Caco-2 (cell line): ENCODE measurements around the gene PCGF6. TPM values are rescaled to one million over a fixed set of nuclear protein-coding genes. Genes with fewer than 3 reads are reported as not detected.

Source experiments
- BruUV-seq: library from RNA; stranded (reverse); fragments of 400-500 nt; replicated peaks from 2 replicates; lab custom pipeline; 2021; lab: Mats Ljungman, UMichigan
- CTCF ChIA-PET: fragments of 300-600 bp; sonication (Branson Sonifier 250); formaldehyde crosslinking; loops from one replicate; lab custom pipeline; 2022; ENCODE audit warnings: antibody characterized with exemption; lab: Charles Lee
- POLR2A ChIA-PET: fragments of 300-600 bp; sonication (Branson Sonifier 250); formaldehyde crosslinking; loops from one replicate; lab custom pipeline; 2022; ENCODE audit warnings: antibody characterized with exemption; lab: Charles Lee
- DNase-seq, 2 experiments: peaks; one replicate each; pipeline versions ENCODE4 v3.0.0 to v3.0.0-alpha.2; 2020 to 2022
- H3K27me3 ChIP-seq: replicated peaks from 2 replicates; pipeline ENCODE4 v1.6.0; 2011; ENCODE audit warnings: low read length; ENCODE audit not compliant: control insufficient read depth, insufficient read depth
- H3K36me3 ChIP-seq: 2 replicates; pipeline ENCODE4 v1.5.1; 2011; ENCODE audit warnings: low read length; ENCODE audit not compliant: control insufficient read depth, insufficient read depth
- H3K4me1 ChIP-seq: fragments of 250-450 bp; sonication (Bioruptor Pico); 2 replicates; pipeline ENCODE4 v1.5.1; 2020; ENCODE audit warnings: mild to moderate bottlenecking
- H3K4me3 ChIP-seq: 2 replicates; pipeline ENCODE4 v1.5.1; 2011; ENCODE audit warnings: low read depth, mild to moderate bottlenecking, control low read depth, low read length
- H3K9me3 ChIP-seq: fragments of 250-450 bp; sonication (Bioruptor Pico); 2 replicates; pipeline ENCODE4 v1.5.1; 2020; ENCODE audit warnings: mild to moderate bottlenecking, moderate library complexity
- H3K27ac Mint-ChIP-seq: one replicate; pipeline ENCODE4 v1.8.0; 2022; ENCODE audit warnings: mixed read lengths; ENCODE audit not compliant: unreplicated experiment
- H3K27me3 Mint-ChIP-seq: one replicate; pipeline ENCODE4 v1.8.0; 2022; ENCODE audit warnings: mixed read lengths; ENCODE audit not compliant: insufficient read depth, unreplicated experiment
- H3K36me3 Mint-ChIP-seq: one replicate; pipeline ENCODE4 v1.8.0; 2022; ENCODE audit warnings: mild to moderate bottlenecking, mixed read lengths; ENCODE audit not compliant: insufficient read depth, unreplicated experiment
- H3K4me1 Mint-ChIP-seq: one replicate; pipeline ENCODE4 v1.8.0; 2022; ENCODE audit warnings: low read depth, mixed read lengths; ENCODE audit not compliant: unreplicated experiment
- H3K4me3 Mint-ChIP-seq: one replicate; pipeline ENCODE4 v1.8.0; 2022; ENCODE audit warnings: mild to moderate bottlenecking, moderate library complexity, mixed read lengths; ENCODE audit not compliant: unreplicated experiment
- H3K9me3 Mint-ChIP-seq: one replicate; pipeline ENCODE4 v1.8.0; 2022; ENCODE audit warnings: mixed read lengths; ENCODE audit not compliant: unreplicated experiment
- intact Hi-C: fragments of 100-400 bp; cut with micrococcal nuclease; formaldehyde crosslinking; loops from one replicate; pipeline ENCODE4 v1.10.0; 2022; ENCODE audit not compliant: unreplicated experiment
- total RNA-seq: library from RNA; stranded (reverse); gene quantifications from 2 replicates; pipeline ENCODE4 v1.2.3, GENCODE V29; 2022
- TF ChIP-seq, protein P1 (sequence below), 2 experiments: fragments of 200-600 bp in 1 of 2; IDR thresholded peaks; 1 replicate in 1 of 2; 2 replicates in 1 of 2; pipeline versions ENCODE4 v1.5.1 to v1.8.0; 2011 to 2022; ENCODE audit warnings: antibody characterized with exemption in 1 of 2, control low read depth in 1 of 2, inconsistent platforms in 1 of 2, low read depth in 1 of 2, low read length in 1 of 2, mild to moderate bottlenecking in 1 of 2, moderate library complexity in 1 of 2; ENCODE audit not compliant: insufficient read depth in 1 of 2, severe bottlenecking in 1 of 2, unreplicated experiment in 1 of 2

PCGF6 gene
- total RNA-seq, 1 experiment from 2014 or later: 21.6 TPM

DNA sequence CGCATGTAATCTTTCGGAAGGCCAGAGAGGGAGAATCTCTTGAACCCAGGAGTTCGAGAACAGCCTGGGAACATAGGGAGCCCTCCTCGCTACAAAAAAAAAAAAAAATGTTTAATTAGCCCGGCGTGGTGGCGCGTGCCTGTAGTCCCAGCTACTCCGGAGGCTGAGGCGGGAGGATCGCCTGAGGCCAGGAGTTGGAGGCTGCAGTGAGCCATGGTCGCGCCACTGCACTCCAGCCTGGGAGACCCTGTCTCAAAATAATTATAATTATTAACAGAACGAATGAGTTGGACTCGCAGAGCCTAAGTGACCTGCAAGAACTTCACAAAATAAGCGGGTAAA lies 794 bp downstream of the PCGF6 start:
- Histone ChIP-seq H3K27me3 (no peaks in the 10 kb centered on the region), H3K9me3 (no peaks in the 10 kb centered on the region), H3K4me1 (no peaks in the 10 kb centered on the region), H3K36me3 (peaks cover 1% of the 10 kb centered on the region; the same call in 1 of the 2 replicates), H3K4me3 (peak overlapping the region; percentile 79)
- CTCF ChIA-PET: no interaction called here
- Mint-ChIP-seq H3K36me3 (peaks cover 17% of the 10 kb centered on the region), H3K27me3 (no peaks in the 10 kb centered on the region), H3K27ac (peak overlapping the region; percentile 76), H3K4me1 (no peaks in the 10 kb centered on the region), H3K9me3 (no peaks in the 10 kb centered on the region), H3K4me3 (peak overlapping the region; percentile 79)
- POLR2A ChIA-PET: interaction anchor here (1.7 kb wide), 1 partner anchor 18 kb away, joined by 10 read pairs; the partner anchor contains the start of gene TAF5
- DNase-seq: no peak
- BruUV-seq: no TSS peak
- TF ChIP-seq, protein P1, sequence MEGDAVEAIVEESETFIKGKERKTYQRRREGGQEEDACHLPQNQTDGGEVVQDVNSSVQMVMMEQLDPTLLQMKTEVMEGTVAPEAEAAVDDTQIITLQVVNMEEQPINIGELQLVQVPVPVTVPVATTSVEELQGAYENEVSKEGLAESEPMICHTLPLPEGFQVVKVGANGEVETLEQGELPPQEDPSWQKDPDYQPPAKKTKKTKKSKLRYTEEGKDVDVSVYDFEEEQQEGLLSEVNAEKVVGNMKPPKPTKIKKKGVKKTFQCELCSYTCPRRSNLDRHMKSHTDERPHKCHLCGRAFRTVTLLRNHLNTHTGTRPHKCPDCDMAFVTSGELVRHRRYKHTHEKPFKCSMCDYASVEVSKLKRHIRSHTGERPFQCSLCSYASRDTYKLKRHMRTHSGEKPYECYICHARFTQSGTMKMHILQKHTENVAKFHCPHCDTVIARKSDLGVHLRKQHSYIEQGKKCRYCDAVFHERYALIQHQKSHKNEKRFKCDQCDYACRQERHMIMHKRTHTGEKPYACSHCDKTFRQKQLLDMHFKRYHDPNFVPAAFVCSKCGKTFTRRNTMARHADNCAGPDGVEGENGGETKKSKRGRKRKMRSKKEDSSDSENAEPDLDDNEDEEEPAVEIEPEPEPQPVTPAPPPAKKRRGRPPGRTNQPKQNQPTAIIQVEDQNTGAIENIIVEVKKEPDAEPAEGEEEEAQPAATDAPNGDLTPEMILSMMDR (IDR thresholded peaks at IDR 0.05; ENCODE audit: insufficient read depth in 1 of 2, low read depth in 1 of 2, low read length in 1 of 2, severe bottlenecking in 1 of 2, unreplicated experiment in 1 of 2): no peak
- intact Hi-C loops: loop anchor here (2.0 kb wide), 1 partner anchor 19 kb away; no protein-coding TSS in a partner anchor

DNA sequence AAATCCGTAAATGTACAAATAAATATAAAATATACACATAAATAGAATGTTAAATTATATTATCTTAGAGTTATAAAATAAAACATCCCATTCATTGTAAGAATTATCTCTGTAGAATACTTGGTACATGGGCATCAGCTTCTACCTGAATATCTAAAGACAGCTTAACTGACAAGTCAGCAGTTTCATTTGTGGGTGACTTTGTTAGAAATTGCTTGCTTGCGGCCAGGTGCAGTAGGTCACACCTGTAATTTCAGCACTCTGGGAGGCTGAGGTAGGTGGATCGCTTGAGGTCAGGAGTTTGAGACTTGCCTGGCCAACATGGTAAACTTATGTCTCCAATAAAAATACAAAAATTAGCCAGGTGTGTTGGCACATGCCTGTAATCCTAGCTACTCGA lies 14.6 kb downstream of the PCGF6 start:
- CTCF ChIA-PET: no interaction called here

DNA sequence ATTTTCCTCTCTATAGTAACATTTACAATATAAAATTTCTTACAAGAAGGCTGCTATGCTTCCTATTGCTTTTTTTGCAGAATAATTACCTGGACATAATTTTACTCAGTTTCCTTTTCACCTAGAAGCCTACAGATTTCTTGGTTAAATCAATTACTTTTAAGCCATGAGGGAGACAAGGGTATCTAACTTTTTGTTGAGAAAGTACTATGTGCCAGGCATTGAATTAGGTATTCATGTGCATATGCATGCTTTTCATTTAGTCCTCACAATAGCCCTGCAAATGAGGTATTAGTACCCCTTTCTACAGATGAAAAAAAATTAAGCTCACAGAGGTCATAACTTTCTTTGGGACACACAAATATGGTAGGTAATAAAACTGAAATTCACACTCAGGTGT lies 16.4 kb downstream of the PCGF6 start:
- ChIA-PET POLR2A (no interaction called here), CTCF (interaction anchor here (0.6 kb wide), 1 partner anchor 22 kb away, joined by 3 read pairs; no protein-coding TSS in a partner anchor)
- no peaks in the 10 kb centered on the region for H3K27me3 Mint-ChIP-seq
- no peak overlapping the region for H3K4me3 ChIP-seq
- intact Hi-C loops: loop anchor here (2.0 kb wide), 1 partner anchor 416 kb away; the partner anchor contains the start of gene CNNM2
- BruUV-seq: no TSS peak
- H3K9me3 ChIP-seq: no peaks in the 10 kb centered on the region
- no peaks in the 10 kb centered on the region for H3K4me1 ChIP-seq
- H3K27ac Mint-ChIP-seq: no peak overlapping the region
- H3K36me3 ChIP-seq: peaks cover 4% of the 10 kb centered on the region
- H3K27me3 ChIP-seq: no peaks in the 10 kb centered on the region
- no peaks in the 10 kb centered on the region for H3K4me1 Mint-ChIP-seq
- TF ChIP-seq, protein P1 (IDR thresholded peaks at IDR 0.05; ENCODE audit: insufficient read depth in 1 of 2, low read depth in 1 of 2, low read length in 1 of 2, severe bottlenecking in 1 of 2, unreplicated experiment in 1 of 2): no peak
- no peaks in the 10 kb centered on the region for H3K9me3 Mint-ChIP-seq
- no peak overlapping the region for H3K4me3 Mint-ChIP-seq
- DNase-seq: no peak
- H3K36me3 Mint-ChIP-seq: peaks cover 65% of the 10 kb centered on the region

More for the DNA sequence above, 14.6 kb downstream of the PCGF6 start:
- no TSS peak for BruUV-seq
- no peak overlapping the region for H3K27ac Mint-ChIP-seq
- peaks cover 4% of the 10 kb centered on the region for H3K36me3 ChIP-seq
- H3K4me1 ChIP-seq: no peaks in the 10 kb centered on the region
- H3K4me3 ChIP-seq: no peak overlapping the region
- DNase-seq: no peak
- H3K4me3 Mint-ChIP-seq: no peak overlapping the region
- TF ChIP-seq, protein P1 (IDR thresholded peaks at IDR 0.05; ENCODE audit: insufficient read depth in 1 of 2, low read depth in 1 of 2, low read length in 1 of 2, severe bottlenecking in 1 of 2, unreplicated experiment in 1 of 2): no peak
- H3K27me3 ChIP-seq: no peaks in the 10 kb centered on the region
- no peaks in the 10 kb centered on the region for H3K4me1 Mint-ChIP-seq
- H3K9me3 ChIP-seq: no peaks in the 10 kb centered on the region
- H3K27me3 Mint-ChIP-seq: no peaks in the 10 kb centered on the region
- intact Hi-C loops: no loop called here
- POLR2A ChIA-PET: no interaction called here
- H3K36me3 Mint-ChIP-seq: peaks cover 57% of the 10 kb centered on the region
- H3K9me3 Mint-ChIP-seq: no peaks in the 10 kb centered on the region
